GM23338 (cell line): Measurements from ENCODE around the gene CXCR5. TPM values are rescaled to one million over a fixed set of nuclear protein-coding genes. Genes with fewer than 3 reads are reported as not detected.

Source experiments
- ATAC-seq: fragments of 200-7000 bp; cut with Tn5 transposase; 3 replicates; pipeline ENCODE4 v1.9.1; 2020
- DNase-seq: peaks from one replicate; pipeline ENCODE4 v3.0.0-alpha.2; 2015; ENCODE audit warnings: low spot score
- H2AFZ ChIP-seq: fragments of 200-600 bp; sonication (generic); 2 replicates; pipeline ENCODE4 v1.8.0; 2016; ENCODE audit warnings: antibody characterized with exemption, mild to moderate bottlenecking, moderate library complexity
- H3F3A ChIP-seq: fragments of 200-600 bp; sonication (generic); replicated peaks from 2 replicates; pipeline ENCODE4 v1.8.0; 2017; ENCODE audit warnings: antibody characterized with exemption, mixed run types, low read depth
- H3K27ac ChIP-seq: fragments of 200-600 bp; sonication (generic); 2 replicates; pipeline ENCODE4 v1.6.1; 2016; ENCODE audit warnings: low read depth
- H3K27me3 ChIP-seq: fragments of 200-600 bp; sonication (generic); 2 replicates; pipeline ENCODE4 v1.8.0; 2016; ENCODE audit warnings: mild to moderate bottlenecking, mixed run types, moderate library complexity; ENCODE audit not compliant: insufficient read depth
- H3K36me3 ChIP-seq: fragments of 200-600 bp; sonication (generic); 2 replicates; pipeline ENCODE4 v1.8.0; 2016; ENCODE audit warnings: mild to moderate bottlenecking; ENCODE audit not compliant: insufficient read depth
- H3K4me1 ChIP-seq: fragments of 200-600 bp; sonication (generic); 2 replicates; pipeline ENCODE4 v1.8.0; 2016; ENCODE audit warnings: mild to moderate bottlenecking, moderate library complexity; ENCODE audit not compliant: insufficient read depth
- H3K4me2 ChIP-seq: fragments of 200-600 bp; sonication (generic); 2 replicates; pipeline ENCODE4 v1.7.1; 2017; ENCODE audit warnings: mixed run types
- H3K4me3 ChIP-seq: fragments of 200-600 bp; sonication (generic); 2 replicates; pipeline ENCODE4 v1.6.1; 2016; ENCODE audit warnings: mixed run types
- H3K79me2 ChIP-seq: fragments of 200-600 bp; sonication (generic); replicated peaks from 2 replicates; pipeline ENCODE4 v1.8.0; 2017; ENCODE audit warnings: mild to moderate bottlenecking; ENCODE audit not compliant: insufficient read depth
- H3K9me2 ChIP-seq: fragments of 200-600 bp; sonication (generic); 2 replicates; pipeline ENCODE4 v1.8.0; 2017; ENCODE audit not compliant: insufficient read depth
- H4K20me1 ChIP-seq: fragments of 200-600 bp; sonication (generic); replicated peaks from 2 replicates; pipeline ENCODE4 v1.8.0; 2017; ENCODE audit warnings: mild to moderate bottlenecking; ENCODE audit not compliant: insufficient read depth
- H3K27ac Mint-ChIP-seq: 2 replicates; pipeline ENCODE4 v1.8.0; 2020; ENCODE audit warnings: inconsistent platforms, mild to moderate bottlenecking, moderate library complexity, mixed read lengths
- H3K27me3 Mint-ChIP-seq: 3 replicates; pipeline ENCODE4 v1.8.0; 2022; ENCODE audit warnings: low read depth, mild to moderate bottlenecking, moderate library complexity, mixed read lengths, inconsistent platforms; ENCODE audit not compliant: insufficient read depth, poor library complexity
- H3K36me3 Mint-ChIP-seq: 3 replicates; pipeline ENCODE4 v1.8.0; 2021; ENCODE audit warnings: low read depth, mild to moderate bottlenecking, inconsistent platforms, moderate library complexity, mixed read lengths
- H3K4me1 Mint-ChIP-seq: 3 replicates; pipeline ENCODE4 v1.8.0; 2020; ENCODE audit warnings: mild to moderate bottlenecking, inconsistent platforms, mixed read lengths
- H3K4me3 Mint-ChIP-seq: 3 replicates; pipeline ENCODE4 v1.8.0; 2021; ENCODE audit warnings: moderate library complexity, mild to moderate bottlenecking, inconsistent platforms, mixed read lengths
- H3K9me3 Mint-ChIP-seq: 3 replicates; pipeline ENCODE4 v1.8.0; 2020; ENCODE audit warnings: moderate library complexity, mild to moderate bottlenecking, inconsistent platforms, mixed read lengths
- CREB1 ChIP-seq: fragments of 250-450 bp; sonication (Bioruptor Pico); IDR thresholded peaks from 2 replicates; pipeline ENCODE4 v1.5.0; 2020; ENCODE audit warnings: low read depth, mild to moderate bottlenecking, moderate library complexity
- ETS1 ChIP-seq: IDR thresholded peaks from 2 replicates; pipeline ENCODE4 v1.6.1; 2016; ENCODE audit warnings: antibody characterized with exemption
- EZH2 ChIP-seq: fragments of 200-600 bp; sonication (generic); IDR thresholded peaks from one replicate; pipeline ENCODE4 v1.8.0; 2017; ENCODE audit warnings: antibody characterized with exemption, mild to moderate bottlenecking, low read depth; ENCODE audit not compliant: unreplicated experiment
- EZH2phosphoT487 ChIP-seq: fragments of 200-600 bp; sonication (generic); IDR thresholded peaks from one replicate; pipeline ENCODE4 v1.8.1; 2018; ENCODE audit warnings: antibody characterized with exemption; ENCODE audit not compliant: unreplicated experiment
- JUNB ChIP-seq: IDR thresholded peaks from one replicate; pipeline ENCODE4 v1.6.1; 2016; ENCODE audit warnings: antibody characterized with exemption; ENCODE audit not compliant: unreplicated experiment
- NANOG ChIP-seq: IDR thresholded peaks from 2 replicates; pipeline ENCODE4 v1.6.1; 2016; ENCODE audit warnings: antibody characterized with exemption, borderline replicate concordance
- POLR2AphosphoS5 ChIP-seq: IDR thresholded peaks from 2 replicates; pipeline ENCODE4 v1.6.1; 2016; ENCODE audit warnings: antibody characterized with exemption, low read depth
- STAT1 ChIP-seq: IDR thresholded peaks from one replicate; pipeline ENCODE4 v1.6.1; 2016; ENCODE audit warnings: antibody characterized with exemption; ENCODE audit not compliant: unreplicated experiment
- ZNF114 ChIP-seq: fragments of 250-450 bp; sonication (Bioruptor Pico); IDR thresholded peaks from 2 replicates; pipeline ENCODE4 v1.5.0; 2020; ENCODE audit warnings: mild to moderate bottlenecking, moderate library complexity
- ZNF331 ChIP-seq: fragments of 250-450 bp; sonication (Bioruptor Pico); IDR thresholded peaks from 2 replicates; pipeline ENCODE4 v1.5.0; 2020; ENCODE audit warnings: low read depth, mild to moderate bottlenecking, moderate library complexity
- polyA plus RNA-seq: library from polyadenylated mRNA; unstranded; fragments of >200 nt; fragmentation: Nextera tagmentation; extraction: Ambion mirVana; gene quantifications from 2 replicates; pipeline ENCODE4 v1.2.1, GENCODE V29; 2016
- total RNA-seq: library from RNA; depleted of rRNA; stranded (reverse); fragments of >200 nt; shearing (Covaris generic); gene quantifications from 2 replicates; pipeline ENCODE4 v1.2.3, GENCODE V29; 2014
- TF ChIP-seq, protein P1 (sequence below), 2 experiments: fragments of 200-600 bp in 1 of 2; sonication (generic) in 1 of 2; conservative IDR thresholded peaks; 2 replicates each; pipeline versions ENCODE4 v1.5.1 to v1.6.1; 2016 to 2017; ENCODE audit warnings: antibody characterized with exemption in 2 of 2, low read depth in 2 of 2, mild to moderate bottlenecking in 2 of 2, moderate library complexity in 1 of 2
- TF ChIP-seq, protein P2 (sequence below): IDR thresholded peaks from one replicate; pipeline ENCODE4 v1.6.1; 2018; ENCODE audit warnings: antibody characterized with exemption; ENCODE audit not compliant: unreplicated experiment
- TF ChIP-seq, protein P3 (sequence below): fragments of 250-450 bp; sonication (Bioruptor Pico); IDR thresholded peaks from 2 replicates; pipeline ENCODE4 v1.5.0; 2020; ENCODE audit warnings: mild to moderate bottlenecking, moderate library complexity

Gene CXCR5
- total and polyA plus RNA-seq, 2 experiments from 2014 or later = 0.18 TPM; not detected in 1

DNA sequence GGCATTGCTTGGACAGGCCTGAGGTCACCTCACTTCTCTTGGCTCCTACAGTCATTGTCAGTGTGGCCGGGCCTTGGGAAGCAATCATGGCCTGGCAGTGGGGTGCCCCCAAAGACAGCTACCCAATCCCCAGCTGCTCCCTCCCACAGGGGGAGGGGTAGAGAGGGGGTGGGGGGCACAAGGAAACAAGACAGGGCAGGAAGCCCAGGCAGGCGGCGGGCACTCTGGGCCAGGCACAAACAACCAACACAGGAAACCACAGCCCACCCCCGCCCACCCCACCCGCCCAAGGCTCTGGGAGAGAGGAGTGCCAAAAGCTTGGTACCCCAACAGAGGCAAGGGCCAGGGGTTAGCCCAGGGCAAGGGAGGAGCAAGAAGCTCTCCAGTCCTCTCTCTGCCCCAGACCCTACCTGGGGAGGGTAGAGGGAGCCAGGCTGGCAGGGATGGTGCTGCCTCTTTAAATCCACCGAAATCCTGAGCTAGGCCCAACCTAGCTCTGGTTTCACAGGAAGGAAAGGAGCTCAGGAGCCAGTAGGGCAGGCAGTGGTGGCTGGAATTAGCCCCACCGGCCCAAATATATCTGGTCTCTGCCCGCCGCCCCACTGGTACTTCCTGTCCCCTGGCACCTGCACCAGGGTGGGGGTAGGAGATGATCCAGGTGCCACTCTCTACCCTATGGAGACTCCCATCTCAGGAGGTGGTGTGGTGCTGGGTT, 29.9 kb downstream of the CXCR5 start:
- no peak for TF ChIP-seq STAT1
- TF ChIP-seq, protein P1, sequence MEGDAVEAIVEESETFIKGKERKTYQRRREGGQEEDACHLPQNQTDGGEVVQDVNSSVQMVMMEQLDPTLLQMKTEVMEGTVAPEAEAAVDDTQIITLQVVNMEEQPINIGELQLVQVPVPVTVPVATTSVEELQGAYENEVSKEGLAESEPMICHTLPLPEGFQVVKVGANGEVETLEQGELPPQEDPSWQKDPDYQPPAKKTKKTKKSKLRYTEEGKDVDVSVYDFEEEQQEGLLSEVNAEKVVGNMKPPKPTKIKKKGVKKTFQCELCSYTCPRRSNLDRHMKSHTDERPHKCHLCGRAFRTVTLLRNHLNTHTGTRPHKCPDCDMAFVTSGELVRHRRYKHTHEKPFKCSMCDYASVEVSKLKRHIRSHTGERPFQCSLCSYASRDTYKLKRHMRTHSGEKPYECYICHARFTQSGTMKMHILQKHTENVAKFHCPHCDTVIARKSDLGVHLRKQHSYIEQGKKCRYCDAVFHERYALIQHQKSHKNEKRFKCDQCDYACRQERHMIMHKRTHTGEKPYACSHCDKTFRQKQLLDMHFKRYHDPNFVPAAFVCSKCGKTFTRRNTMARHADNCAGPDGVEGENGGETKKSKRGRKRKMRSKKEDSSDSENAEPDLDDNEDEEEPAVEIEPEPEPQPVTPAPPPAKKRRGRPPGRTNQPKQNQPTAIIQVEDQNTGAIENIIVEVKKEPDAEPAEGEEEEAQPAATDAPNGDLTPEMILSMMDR (conservative IDR thresholded peaks at IDR 0.05; ENCODE audit: low read depth in 2 of 2) = no peak
- no peak for TF ChIP-seq ZNF331 (CRISPR knock-in tag)
- TF ChIP-seq EZH2 = no peak
- no peak for TF ChIP-seq POLR2AphosphoS5
- TF ChIP-seq ETS1 = no peak
- TF ChIP-seq, protein P2, sequence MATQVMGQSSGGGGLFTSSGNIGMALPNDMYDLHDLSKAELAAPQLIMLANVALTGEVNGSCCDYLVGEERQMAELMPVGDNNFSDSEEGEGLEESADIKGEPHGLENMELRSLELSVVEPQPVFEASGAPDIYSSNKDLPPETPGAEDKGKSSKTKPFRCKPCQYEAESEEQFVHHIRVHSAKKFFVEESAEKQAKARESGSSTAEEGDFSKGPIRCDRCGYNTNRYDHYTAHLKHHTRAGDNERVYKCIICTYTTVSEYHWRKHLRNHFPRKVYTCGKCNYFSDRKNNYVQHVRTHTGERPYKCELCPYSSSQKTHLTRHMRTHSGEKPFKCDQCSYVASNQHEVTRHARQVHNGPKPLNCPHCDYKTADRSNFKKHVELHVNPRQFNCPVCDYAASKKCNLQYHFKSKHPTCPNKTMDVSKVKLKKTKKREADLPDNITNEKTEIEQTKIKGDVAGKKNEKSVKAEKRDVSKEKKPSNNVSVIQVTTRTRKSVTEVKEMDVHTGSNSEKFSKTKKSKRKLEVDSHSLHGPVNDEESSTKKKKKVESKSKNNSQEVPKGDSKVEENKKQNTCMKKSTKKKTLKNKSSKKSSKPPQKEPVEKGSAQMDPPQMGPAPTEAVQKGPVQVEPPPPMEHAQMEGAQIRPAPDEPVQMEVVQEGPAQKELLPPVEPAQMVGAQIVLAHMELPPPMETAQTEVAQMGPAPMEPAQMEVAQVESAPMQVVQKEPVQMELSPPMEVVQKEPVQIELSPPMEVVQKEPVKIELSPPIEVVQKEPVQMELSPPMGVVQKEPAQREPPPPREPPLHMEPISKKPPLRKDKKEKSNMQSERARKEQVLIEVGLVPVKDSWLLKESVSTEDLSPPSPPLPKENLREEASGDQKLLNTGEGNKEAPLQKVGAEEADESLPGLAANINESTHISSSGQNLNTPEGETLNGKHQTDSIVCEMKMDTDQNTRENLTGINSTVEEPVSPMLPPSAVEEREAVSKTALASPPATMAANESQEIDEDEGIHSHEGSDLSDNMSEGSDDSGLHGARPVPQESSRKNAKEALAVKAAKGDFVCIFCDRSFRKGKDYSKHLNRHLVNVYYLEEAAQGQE = no peak
- TF ChIP-seq EZH2phosphoT487 = no peak
- no peak for TF ChIP-seq CREB1 (CRISPR knock-in tag)
- TF ChIP-seq JUNB = no peak
- TF ChIP-seq NANOG = no peak
- TF ChIP-seq, protein P3, sequence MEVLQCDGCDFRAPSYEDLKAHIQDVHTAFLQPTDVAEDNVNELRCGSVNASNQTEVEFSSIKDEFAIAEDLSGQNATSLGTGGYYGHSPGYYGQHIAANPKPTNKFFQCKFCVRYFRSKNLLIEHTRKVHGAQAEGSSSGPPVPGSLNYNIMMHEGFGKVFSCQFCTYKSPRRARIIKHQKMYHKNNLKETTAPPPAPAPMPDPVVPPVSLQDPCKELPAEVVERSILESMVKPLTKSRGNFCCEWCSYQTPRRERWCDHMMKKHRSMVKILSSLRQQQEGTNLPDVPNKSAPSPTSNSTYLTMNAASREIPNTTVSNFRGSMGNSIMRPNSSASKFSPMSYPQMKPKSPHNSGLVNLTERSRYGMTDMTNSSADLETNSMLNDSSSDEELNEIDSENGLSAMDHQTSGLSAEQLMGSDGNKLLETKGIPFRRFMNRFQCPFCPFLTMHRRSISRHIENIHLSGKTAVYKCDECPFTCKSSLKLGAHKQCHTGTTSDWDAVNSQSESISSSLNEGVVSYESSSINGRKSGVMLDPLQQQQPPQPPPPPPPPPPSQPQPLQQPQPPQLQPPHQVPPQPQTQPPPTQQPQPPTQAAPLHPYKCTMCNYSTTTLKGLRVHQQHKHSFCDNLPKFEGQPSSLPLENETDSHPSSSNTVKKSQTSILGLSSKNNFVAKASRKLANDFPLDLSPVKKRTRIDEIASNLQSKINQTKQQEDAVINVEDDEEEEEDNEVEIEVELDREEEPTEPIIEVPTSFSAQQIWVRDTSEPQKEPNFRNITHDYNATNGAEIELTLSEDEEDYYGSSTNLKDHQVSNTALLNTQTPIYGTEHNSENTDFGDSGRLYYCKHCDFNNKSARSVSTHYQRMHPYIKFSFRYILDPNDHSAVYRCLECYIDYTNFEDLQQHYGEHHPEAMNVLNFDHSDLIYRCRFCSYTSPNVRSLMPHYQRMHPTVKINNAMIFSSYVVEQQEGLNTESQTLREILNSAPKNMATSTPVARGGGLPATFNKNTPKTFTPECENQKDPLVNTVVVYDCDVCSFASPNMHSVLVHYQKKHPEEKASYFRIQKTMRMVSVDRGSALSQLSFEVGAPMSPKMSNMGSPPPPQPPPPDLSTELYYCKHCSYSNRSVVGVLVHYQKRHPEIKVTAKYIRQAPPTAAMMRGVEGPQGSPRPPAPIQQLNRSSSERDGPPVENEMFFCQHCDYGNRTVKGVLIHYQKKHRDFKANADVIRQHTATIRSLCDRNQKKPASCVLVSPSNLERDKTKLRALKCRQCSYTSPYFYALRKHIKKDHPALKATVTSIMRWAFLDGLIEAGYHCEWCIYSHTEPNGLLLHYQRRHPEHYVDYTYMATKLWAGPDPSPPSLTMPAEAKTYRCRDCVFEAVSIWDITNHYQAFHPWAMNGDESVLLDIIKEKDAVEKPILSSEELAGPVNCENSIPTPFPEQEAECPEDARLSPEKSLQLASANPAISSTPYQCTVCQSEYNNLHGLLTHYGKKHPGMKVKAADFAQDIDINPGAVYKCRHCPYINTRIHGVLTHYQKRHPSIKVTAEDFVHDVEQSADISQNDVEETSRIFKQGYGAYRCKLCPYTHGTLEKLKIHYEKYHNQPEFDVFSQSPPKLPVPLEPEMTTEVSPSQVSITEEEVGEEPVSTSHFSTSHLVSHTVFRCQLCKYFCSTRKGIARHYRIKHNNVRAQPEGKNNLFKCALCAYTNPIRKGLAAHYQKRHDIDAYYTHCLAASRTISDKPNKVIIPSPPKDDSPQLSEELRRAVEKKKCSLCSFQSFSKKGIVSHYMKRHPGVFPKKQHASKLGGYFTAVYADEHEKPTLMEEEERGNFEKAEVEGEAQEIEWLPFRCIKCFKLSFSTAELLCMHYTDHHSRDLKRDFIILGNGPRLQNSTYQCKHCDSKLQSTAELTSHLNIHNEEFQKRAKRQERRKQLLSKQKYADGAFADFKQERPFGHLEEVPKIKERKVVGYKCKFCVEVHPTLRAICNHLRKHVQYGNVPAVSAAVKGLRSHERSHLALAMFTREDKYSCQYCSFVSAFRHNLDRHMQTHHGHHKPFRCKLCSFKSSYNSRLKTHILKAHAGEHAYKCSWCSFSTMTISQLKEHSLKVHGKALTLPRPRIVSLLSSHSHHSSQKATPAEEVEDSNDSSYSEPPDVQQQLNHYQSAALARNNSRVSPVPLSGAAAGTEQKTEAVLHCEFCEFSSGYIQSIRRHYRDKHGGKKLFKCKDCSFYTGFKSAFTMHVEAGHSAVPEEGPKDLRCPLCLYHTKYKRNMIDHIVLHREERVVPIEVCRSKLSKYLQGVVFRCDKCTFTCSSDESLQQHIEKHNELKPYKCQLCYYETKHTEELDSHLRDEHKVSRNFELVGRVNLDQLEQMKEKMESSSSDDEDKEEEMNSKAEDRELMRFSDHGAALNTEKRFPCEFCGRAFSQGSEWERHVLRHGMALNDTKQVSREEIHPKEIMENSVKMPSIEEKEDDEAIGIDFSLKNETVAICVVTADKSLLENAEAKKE (CRISPR knock-in tag) = no peak
- no peak for TF ChIP-seq ZNF114 (CRISPR knock-in tag)
- Mint-ChIP-seq H3K9me3 (no peaks in the 10 kb centered on the region), H3K36me3 (peaks cover 7% of the 10 kb centered on the region), H3K27ac (peak overlapping the region; percentile 99), H3K4me1 (peaks cover 71% of the 10 kb centered on the region), H3K27me3 (peaks cover 27% of the 10 kb centered on the region), H3K4me3 (peak overlapping the region; percentile 74)
- ATAC-seq (no peak), DNase-seq (no peak)
- peak overlapping the region; percentile 55 for H3K4me3 ChIP-seq
- no peaks in the 10 kb centered on the region for H3K36me3 ChIP-seq
- peaks cover 75% of the 10 kb centered on the region for H3K4me1 ChIP-seq
- no peaks in the 10 kb centered on the region for H4K20me1 ChIP-seq
- peak overlapping the region; percentile 99 for H3K27ac ChIP-seq
- peaks cover 77% of the 10 kb centered on the region for H3K79me2 ChIP-seq
- no peaks in the 10 kb centered on the region for H3K27me3 ChIP-seq
- H3F3A ChIP-seq = peaks cover 29% of the 10 kb centered on the region
- H2AFZ ChIP-seq = no peak overlapping the region
- no peaks in the 10 kb centered on the region for H3K9me2 ChIP-seq
- peak overlapping the region; percentile 78 for H3K4me2 ChIP-seq
